Mucosa of rectum (tissue), 2 donors: ENCODE data around the gene KRTAP4-7.
"Not testable (repeated sequence)": the region's sequence is repeated elsewhere in the genome, so short reads cannot be mapped to it uniquely, and the experiment has no call there.

Experiments used
- H3K27ac ChIP-seq, 2 donors: one replicate each; pipeline ENCODE4 v1.7.0; 2013; ENCODE audit warnings: inconsistent platforms in 2 of 2, low read depth in 2 of 2, low read length in 2 of 2
- H3K27me3 ChIP-seq, 2 donors: one replicate each; pipeline ENCODE4 v1.7.0; 2013; ENCODE audit warnings: low read length in 2 of 2; ENCODE audit not compliant: control insufficient read depth in 2 of 2, insufficient read depth in 2 of 2
- H3K36me3 ChIP-seq, 2 donors: one replicate each; pipeline ENCODE4 v1.7.0; 2013; ENCODE audit warnings: low read length in 2 of 2; ENCODE audit not compliant: control insufficient read depth in 2 of 2, insufficient read depth in 2 of 2
- H3K4me1 ChIP-seq, 2 donors: one replicate each; pipeline ENCODE4 v1.7.0; 2013; ENCODE audit warnings: low read length in 2 of 2, mild to moderate bottlenecking in 1 of 2; ENCODE audit not compliant: control insufficient read depth in 2 of 2, insufficient read depth in 2 of 2
- H3K4me3 ChIP-seq, 2 donors: one replicate each; pipeline ENCODE4 v1.7.0; 2013; ENCODE audit warnings: low read length in 2 of 2
- H3K9ac ChIP-seq, 2 donors: one replicate each; pipeline ENCODE4 v1.7.0; 2013; ENCODE audit warnings: low read length in 2 of 2, low read depth in 1 of 2, mild to moderate bottlenecking in 1 of 2
- H3K9me3 ChIP-seq, 2 donors: one replicate each; pipeline ENCODE4 v1.7.0; 2013; ENCODE audit warnings: low read length in 2 of 2; ENCODE audit not compliant: control insufficient read depth in 2 of 2
- donor health status: healthy.
- donor health status: Normal muscosa, but diverticular disease.

KRTAP4-7 gene

DNA sequence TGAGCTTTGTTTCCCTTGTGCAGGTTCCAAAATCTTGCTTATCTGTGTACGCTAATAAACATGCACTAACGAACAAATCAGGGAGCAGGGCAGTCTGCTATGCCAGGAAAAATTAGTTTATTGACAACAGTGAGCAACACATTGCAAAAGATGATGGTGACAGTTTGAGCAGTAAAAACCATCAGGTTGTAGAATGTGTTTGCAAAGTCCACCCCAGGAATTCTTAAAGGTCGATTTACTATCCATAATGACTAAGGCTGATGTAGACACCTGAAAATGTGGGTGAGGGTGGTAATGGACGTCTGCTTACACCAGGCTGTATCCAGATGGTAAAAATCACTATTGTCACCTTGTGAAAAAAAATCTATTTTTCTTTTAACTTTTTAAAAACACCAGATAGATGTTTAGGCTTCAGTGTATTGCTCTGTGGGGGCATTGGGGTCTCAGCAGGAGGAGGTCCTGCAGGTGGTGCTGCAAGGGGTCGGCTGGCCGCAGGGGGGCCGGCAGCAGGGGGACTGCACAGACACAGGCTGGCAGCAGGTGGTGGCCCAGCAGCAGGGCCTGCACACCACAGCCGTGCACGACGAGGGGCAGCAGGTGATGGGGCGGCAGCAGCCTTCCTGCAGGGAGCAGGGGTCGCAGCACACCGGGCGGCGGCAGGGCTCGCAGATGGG is 18.8 kb upstream of the KRTAP4-7 start:
- H3K4me3 ChIP-seq, H3K9me3 ChIP-seq, H3K36me3 ChIP-seq, H3K27me3 ChIP-seq, H3K27ac ChIP-seq, H3K4me1 ChIP-seq, H3K9ac ChIP-seq: not testable (repeated sequence)

DNA sequence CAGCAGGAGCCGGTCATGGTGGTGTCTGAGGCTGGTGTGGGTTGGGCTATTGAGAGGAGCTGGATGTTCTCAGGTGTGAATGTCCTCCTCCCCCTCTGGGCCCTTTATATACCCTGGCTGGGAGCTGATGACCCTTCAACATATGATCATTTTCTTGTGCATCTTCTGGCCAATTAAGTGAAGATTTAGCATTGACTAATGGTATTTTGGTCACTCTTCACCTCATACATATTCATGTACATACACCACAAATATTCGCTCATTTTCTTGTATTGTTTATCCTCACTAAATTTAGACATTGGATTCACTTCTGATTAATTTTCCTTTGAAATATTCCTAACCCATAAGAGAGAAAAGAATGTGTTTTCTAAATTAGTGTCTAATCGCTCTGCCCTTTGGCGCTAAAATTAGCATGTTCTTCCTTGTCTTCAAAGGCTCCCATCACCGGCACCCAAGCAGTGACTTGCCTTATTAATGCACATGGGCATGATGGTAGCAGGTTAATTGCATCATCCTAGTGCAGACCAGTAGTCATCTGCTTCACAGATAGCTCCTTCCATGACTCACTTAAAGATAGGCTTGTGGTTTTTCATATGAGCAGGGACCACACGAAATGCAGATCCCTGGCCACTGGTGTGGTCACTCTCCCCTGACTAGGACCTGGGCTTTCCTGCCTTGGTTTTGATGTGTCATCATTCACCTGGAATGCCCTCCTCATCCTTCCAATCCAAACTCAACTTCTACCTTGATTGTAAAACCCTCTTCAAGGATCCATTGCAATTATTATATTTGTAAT is 17.9 kb upstream of the KRTAP4-7 start, which contains the start of gene KRTAP2-4:
Gene KRTAP2-4 (minus strand): TSS at position 51 of the 796 bp plus-strand sequence. CDS start 34 bp downstream, at position 17.
- peaks cover 0 to 2% of the 10 kb centered on the region in 2 donors for H3K27me3 ChIP-seq
- no peak within 1 kb of the TSS for H3K27ac ChIP-seq
- no peaks in the 10 kb centered on the region for H3K36me3 ChIP-seq
- H3K9me3 ChIP-seq: no peaks in the 10 kb centered on the region
- no peak within 1 kb of the TSS for H3K4me3 ChIP-seq
- no peaks in the 10 kb centered on the region for H3K4me1 ChIP-seq
- no peak within 1 kb of the TSS for H3K9ac ChIP-seq

GRCh38 chr17:41067281-41067680 is 16.7 kb upstream of the KRTAP4-7 start:
- no peaks in the 10 kb centered on the region for H3K9me3 ChIP-seq
- no peak overlapping the region for H3K9ac ChIP-seq
- no peak overlapping the region for H3K4me3 ChIP-seq
- no peaks in the 10 kb centered on the region for H3K4me1 ChIP-seq
- no peak overlapping the region for H3K27ac ChIP-seq
- H3K36me3 ChIP-seq: no peaks in the 10 kb centered on the region
- H3K27me3 ChIP-seq: no peaks in the 10 kb centered on the region

- H3K4me3 ChIP-seq: no peak overlapping the region
- H3K27me3 ChIP-seq: no peaks in the 10 kb centered on the region
- H3K27ac ChIP-seq: no peak overlapping the region
- H3K9ac ChIP-seq: no peak overlapping the region
- H3K4me1 ChIP-seq: no peaks in the 10 kb centered on the region
- no peaks in the 10 kb centered on the region for H3K36me3 ChIP-seq
- H3K9me3 ChIP-seq: no peaks in the 10 kb centered on the region
Measured at GRCh38 chr17:41069031-41069430, 14.9 kb upstream of the KRTAP4-7 start.

DNA sequence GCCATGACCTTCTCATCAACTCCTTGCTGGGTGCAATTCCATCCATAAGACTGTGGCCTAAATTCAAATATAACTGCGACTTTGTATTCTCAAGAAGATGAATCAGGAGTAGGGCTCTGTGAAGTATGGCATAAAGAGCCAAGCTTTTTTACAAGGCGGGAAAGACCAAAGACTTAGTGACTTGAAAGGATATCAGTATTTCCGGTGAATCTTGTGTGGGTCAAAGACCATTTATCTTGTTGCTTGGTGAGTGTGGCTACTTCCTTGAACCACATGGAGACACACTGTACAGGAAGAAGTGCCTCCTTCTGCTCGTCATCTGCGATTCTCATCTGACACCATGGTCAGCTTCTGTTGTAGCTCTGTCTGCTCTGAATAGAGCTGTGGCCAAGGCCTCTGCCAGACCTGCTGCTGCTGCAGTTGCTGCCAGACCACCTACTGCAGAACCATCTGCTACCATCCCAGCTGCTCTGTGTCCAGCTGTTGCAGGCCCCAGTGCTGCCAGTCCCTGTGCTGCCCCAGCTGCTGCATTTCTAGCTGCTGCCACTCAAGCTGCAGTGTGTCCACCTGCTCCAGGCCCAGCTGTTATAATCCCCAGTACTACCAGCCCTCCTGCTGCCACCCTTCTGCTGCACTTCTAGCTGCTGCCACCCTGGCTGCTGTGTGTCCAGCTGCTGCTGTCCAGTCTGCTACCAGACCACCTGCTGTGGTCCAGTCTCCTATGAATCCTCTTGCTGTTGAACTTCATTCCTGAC is 12.2 kb upstream of the KRTAP4-7 start:
- no peaks in the 10 kb centered on the region for H3K36me3 ChIP-seq
- H3K9ac ChIP-seq: no peak overlapping the region
- peaks cover 0 to 3% of the 10 kb centered on the region in 2 donors for H3K27me3 ChIP-seq
- H3K4me3 ChIP-seq: no peak overlapping the region
- no peaks in the 10 kb centered on the region for H3K9me3 ChIP-seq
- H3K4me1 ChIP-seq: no peaks in the 10 kb centered on the region
- H3K27ac ChIP-seq: no peak overlapping the region

- no peaks in the 10 kb centered on the region for H3K4me1 ChIP-seq
- H3K9ac ChIP-seq: no peak overlapping the region
- no peak overlapping the region for H3K4me3 ChIP-seq
- no peak overlapping the region for H3K27ac ChIP-seq
- H3K27me3 ChIP-seq: peaks cover 3% of the 10 kb centered on the region in 2 donors
- H3K9me3 ChIP-seq: no peaks in the 10 kb centered on the region
- no peaks in the 10 kb centered on the region for H3K36me3 ChIP-seq
Measured at GRCh38 chr17:41073676-41074075, 10.3 kb upstream of the KRTAP4-7 start.

DNA sequence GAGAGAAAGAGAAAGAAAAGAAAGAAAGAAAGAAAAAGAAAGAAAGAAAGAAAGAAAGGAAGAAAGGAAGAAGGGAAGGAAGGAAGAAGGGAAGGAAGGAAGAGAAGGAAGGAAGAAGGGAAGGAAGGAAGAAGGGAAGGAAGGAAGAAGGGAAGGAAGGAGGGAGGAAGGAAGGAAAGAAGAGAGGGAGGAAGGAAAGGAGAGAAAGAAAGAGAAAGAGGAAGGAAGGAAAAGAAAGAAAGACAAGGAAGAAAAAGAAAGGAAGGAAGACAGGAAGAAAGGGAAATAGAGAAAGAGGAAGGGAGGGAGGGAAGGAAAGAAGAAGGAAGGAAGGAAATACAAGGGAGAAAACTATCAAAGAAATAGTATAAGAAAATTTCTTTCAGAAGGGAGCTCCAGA is 7.2 kb upstream of the KRTAP4-7 start:
- H3K27ac ChIP-seq: no peak overlapping the region
- peaks cover 3% of the 10 kb centered on the region in 2 donors for H3K27me3 ChIP-seq
- H3K9me3 ChIP-seq: no peaks in the 10 kb centered on the region
- no peaks in the 10 kb centered on the region for H3K4me1 ChIP-seq
- H3K36me3 ChIP-seq: no peaks in the 10 kb centered on the region
- no peak overlapping the region for H3K9ac ChIP-seq
- H3K4me3 ChIP-seq: no peak overlapping the region

DNA sequence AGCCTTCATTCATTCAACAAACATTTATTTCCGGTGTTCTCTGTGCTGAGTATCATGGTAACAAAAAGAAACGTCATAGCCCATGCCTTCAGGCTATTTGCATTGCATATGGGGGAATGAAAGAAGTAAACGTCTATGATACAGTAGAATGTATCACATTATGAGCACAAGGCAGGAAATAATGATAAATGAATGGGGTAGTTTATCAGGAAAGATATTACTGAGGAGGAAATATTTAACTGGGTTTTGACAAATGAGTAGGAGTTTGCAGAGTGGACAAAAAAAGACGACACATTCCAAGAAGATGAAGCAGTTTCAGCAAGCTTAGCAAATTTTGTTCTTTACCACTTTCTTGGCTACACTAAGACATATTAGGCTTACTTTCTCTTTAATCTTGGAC is 1.3 kb upstream of the KRTAP4-7 start:
- no peaks in the 10 kb centered on the region for H3K36me3 ChIP-seq
- no peaks in the 10 kb centered on the region for H3K4me1 ChIP-seq
- H3K27me3 ChIP-seq: peaks cover 0 to under 1% of the 10 kb centered on the region in 2 donors
- no peak overlapping the region for H3K9ac ChIP-seq
- H3K4me3 ChIP-seq: no peak overlapping the region
- no peaks in the 10 kb centered on the region for H3K9me3 ChIP-seq
- no peak overlapping the region for H3K27ac ChIP-seq

DNA sequence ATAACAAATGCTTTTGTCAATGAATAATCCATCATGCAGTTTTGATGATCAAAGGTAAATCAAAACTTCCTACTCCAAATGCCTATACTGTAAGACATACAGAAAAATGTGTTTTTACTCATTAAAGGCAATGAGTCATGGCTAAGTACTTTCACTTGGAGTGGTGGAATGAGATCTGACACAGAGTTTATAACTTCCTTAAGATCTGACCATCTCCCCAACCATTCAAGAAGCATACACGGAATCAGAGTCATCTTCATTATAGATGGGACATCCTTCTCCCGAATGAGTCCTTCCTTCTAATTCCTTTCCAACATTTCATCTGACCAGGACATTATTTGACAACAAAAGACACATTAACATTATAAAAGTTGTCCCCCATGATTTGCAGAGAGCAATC is 523 bp upstream of the KRTAP4-7 start:
- H3K4me3 ChIP-seq, H3K27me3 ChIP-seq, H3K4me1 ChIP-seq, H3K9me3 ChIP-seq, H3K36me3 ChIP-seq, H3K27ac ChIP-seq, H3K9ac ChIP-seq: not testable (repeated sequence)

GRCh38 chr17:41088760-41089352 is 4.9 kb downstream of the KRTAP4-7 start:
- not testable (repeated sequence) for H3K36me3 ChIP-seq, H3K4me1 ChIP-seq, H3K27ac ChIP-seq, H3K9me3 ChIP-seq, H3K27me3 ChIP-seq, H3K4me3 ChIP-seq, H3K9ac ChIP-seq
